ENCODE results near the gene DOC2A.

GRCh38 chr16:29978081-29978480 is 32.7 kb downstream of the DOC2A start:
- TF ChIP-seq CTCF (IDR thresholded peaks at IDR 0.05) = no peak
- no peak for TF ChIP-seq EZH2 (IDR thresholded peaks at IDR 0.05)

Data from neural progenitor cell (in vitro differentiated cells).